MG63 (cell line): Measurements from ENCODE around the gene PCDHGA7. TPM values are rescaled to one million over a fixed set of nuclear protein-coding genes. Genes with fewer than 3 reads are reported as not detected.
"Not testable (repeated sequence)": the region's sequence is repeated elsewhere in the genome, so short reads cannot be mapped to it uniquely, and the experiment has no call there.

ENCODE experiments used
- DNase-seq: peaks from one replicate; pipeline ENCODE4 v3.0.0-alpha.2; 2020
- H3K27me3 ChIP-seq: fragments of 250-450 bp; sonication (Bioruptor Pico); 2 replicates; pipeline ENCODE4 v1.5.1; 2020; ENCODE audit warnings: mild to moderate bottlenecking, moderate library complexity
- H3K36me3 ChIP-seq: fragments of 250-450 bp; sonication (Bioruptor Pico); 2 replicates; pipeline ENCODE4 v1.5.1; 2020; ENCODE audit warnings: mild to moderate bottlenecking, moderate library complexity
- H3K4me3 ChIP-seq: fragments of 250-450 bp; sonication (Bioruptor Pico); 2 replicates; pipeline ENCODE4 v1.5.1; 2020; ENCODE audit warnings: mild to moderate bottlenecking, moderate library complexity
- H3K9me3 ChIP-seq: fragments of 250-450 bp; sonication (Bioruptor Pico); 2 replicates; pipeline ENCODE4 v1.5.1; 2020; ENCODE audit warnings: mild to moderate bottlenecking, moderate library complexity
- total RNA-seq: library from RNA; depleted of rRNA; stranded (reverse); fragments of >200 nt; shearing (Covaris generic); gene quantifications from 2 replicates; pipeline ENCODE4 v1.2.3, GENCODE V29; 2014; ENCODE audit warnings: low replicate concordance

Gene PCDHGA7
- total RNA-seq, 1 experiment from 2014 or later: 0.07 TPM

DNA sequence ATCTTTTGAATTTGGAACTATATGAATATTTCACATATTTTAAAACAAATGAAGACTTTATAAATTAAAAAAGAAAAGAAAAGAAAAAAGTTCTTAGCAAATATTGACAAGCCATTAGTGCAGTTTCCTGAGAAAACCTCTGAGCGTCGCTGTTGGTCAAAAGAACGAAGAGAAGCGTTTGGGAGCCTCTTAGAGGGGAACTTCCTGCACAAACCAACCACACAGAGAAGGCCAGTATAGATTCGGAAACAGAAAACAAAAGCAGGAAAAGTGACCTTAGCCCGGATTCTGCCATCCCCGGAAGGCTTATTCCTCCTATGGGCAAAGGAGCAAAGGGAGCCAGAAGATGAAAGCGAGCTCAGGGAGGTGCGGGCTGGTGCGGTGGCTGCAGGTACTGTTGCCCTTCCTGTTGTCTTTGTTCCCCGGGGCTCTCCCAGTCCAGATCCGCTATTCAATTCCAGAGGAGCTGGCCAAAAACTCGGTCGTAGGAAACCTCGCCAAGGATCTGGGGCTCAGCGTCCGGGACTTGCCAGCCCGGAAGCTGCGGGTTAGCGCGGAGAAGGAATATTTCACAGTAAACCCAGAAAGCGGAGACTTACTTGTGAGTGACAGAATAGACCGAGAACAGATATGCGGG is 22.6 kb upstream of the PCDHGA7 start, which contains the start of gene PCDHGB2:
Gene PCDHGB2 (plus strand): TSS at position 205 of the 637 bp plus-strand sequence. CDS start 142 bp downstream, at position 347.
- DNase-seq: peak; percentile 49
- H3K9me3 ChIP-seq: peaks cover 16% of the 10 kb centered on the region

DNA sequence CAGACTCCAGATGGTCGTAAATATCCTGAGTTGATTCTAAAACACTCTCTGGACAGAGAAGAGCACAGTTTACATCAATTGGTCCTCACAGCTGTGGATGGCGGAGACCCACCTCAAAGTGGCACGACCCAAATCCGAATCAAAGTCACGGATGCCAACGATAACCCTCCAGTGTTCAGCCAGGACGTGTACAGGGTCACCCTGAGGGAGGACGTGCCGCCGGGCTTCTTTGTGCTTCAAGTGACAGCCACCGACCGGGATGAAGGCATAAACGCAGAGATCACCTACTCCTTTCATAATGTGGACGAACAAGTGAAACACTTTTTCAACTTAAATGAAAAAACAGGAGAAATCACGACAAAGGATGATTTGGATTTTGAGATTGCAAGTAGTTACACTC is 21.9 kb upstream of the PCDHGA7 start:
- DNase-seq: no peak
- peaks cover 22% of the 10 kb centered on the region for H3K9me3 ChIP-seq
- no peaks in the 10 kb centered on the region for H3K27me3 ChIP-seq
- H3K36me3 ChIP-seq: no peaks in the 10 kb centered on the region
- no peak overlapping the region for H3K4me3 ChIP-seq

More for the DNA sequence above, 22.6 kb upstream of the PCDHGA7 start, which contains the start of gene PCDHGB2:
- Histone ChIP-seq H3K27me3 (no peaks in the 10 kb centered on the region), H3K4me3 (peak within 1 kb of the TSS; percentile 42), H3K36me3 (no peaks in the 10 kb centered on the region)

- no peaks in the 10 kb centered on the region; the same call in 1 of the 2 replicates for H3K36me3 ChIP-seq
- no peaks in the 10 kb centered on the region for H3K27me3 ChIP-seq
- peaks cover 31% of the 10 kb centered on the region for H3K9me3 ChIP-seq
- no peak overlapping the region for H3K4me3 ChIP-seq
- no peak for DNase-seq
These were observed 19.8 kb upstream of the PCDHGA7 start for GRCh38 chr5:141362719-141363118.

GRCh38 chr5:141363952-141364660 is 18.4 kb upstream of the PCDHGA7 start, which contains the start of gene PCDHGA5:
Gene PCDHGA5 (plus strand): TSS chr5:141364162. CDS start chr5:141364331, 169 bp downstream.
- DNase-seq: no peak
- peaks cover 35% of the 10 kb centered on the region for H3K9me3 ChIP-seq
- no peak within 1 kb of the TSS for H3K4me3 ChIP-seq
- no peaks in the 10 kb centered on the region; the same call in 1 of the 2 replicates for H3K36me3 ChIP-seq
- no peaks in the 10 kb centered on the region for H3K27me3 ChIP-seq

GRCh38 chr5:141366016-141366896 is 16.3 kb upstream of the PCDHGA7 start:
- Histone ChIP-seq H3K9me3 (peaks cover 41% of the 10 kb centered on the region), H3K27me3 (no peaks in the 10 kb centered on the region), H3K36me3 (no peaks in the 10 kb centered on the region; the same call in none of the 2 replicates), H3K4me3 (no peak overlapping the region)
- DNase-seq: no peak

- Histone ChIP-seq H3K9me3 (peaks cover 58% of the 10 kb centered on the region), H3K4me3 (no peak within 1 kb of the TSS), H3K27me3 (no peaks in the 10 kb centered on the region), H3K36me3 (no peaks in the 10 kb centered on the region; the same call in none of the 2 replicates)
- DNase-seq: no peak
These were observed 12.3 kb upstream of the PCDHGA7 start, which contains the start of gene PCDHGB3 for GRCh38 chr5:141369994-141370848. Gene PCDHGB3 (plus strand): TSS chr5:141370242. CDS start chr5:141370395, 153 bp downstream.

DNA sequence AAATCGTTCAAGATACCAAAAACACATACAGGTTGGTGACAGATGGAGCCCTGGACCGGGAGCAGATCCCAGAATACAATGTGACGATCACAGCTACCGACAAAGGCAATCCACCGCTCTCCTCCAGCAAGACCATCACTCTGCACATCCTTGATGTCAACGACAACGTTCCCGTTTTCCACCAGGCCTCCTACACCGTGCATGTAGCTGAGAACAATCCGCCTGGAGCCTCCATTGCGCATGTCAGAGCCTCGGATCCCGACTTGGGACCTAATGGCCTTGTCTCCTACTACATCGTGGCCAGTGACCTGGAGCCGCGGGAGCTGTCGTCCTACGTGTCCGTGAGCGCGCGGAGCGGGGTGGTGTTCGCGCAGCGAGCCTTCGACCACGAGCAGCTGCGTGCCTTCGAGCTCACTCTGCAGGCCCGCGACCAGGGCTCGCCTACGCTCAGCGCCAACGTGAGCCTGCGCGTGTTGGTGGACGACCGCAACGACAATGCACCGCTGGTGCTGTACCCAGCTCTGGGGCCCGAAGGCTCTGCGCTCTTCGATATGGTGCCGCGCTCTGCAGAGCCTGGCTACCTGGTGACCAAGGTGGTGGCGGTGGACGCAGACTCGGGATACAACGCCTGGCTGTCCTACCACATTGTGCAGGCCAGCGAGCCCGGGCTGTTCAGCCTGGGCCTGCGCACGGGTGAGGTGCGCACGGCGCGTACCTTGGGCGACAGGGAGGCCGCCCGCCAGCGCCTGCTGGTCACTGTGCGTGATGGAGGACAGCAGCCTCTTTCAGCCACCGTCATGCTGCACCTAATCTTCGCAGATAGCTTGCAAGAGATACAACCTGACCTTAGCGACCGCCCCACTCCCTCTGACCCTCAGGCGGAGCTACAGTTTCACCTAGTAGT is 10.7 kb upstream of the PCDHGA7 start:
- no peak for DNase-seq
- H3K9me3 ChIP-seq: peaks cover 47% of the 10 kb centered on the region
- no peaks in the 10 kb centered on the region; the same call in 1 of the 2 replicates for H3K36me3 ChIP-seq
- H3K4me3 ChIP-seq: no peak overlapping the region
- no peaks in the 10 kb centered on the region for H3K27me3 ChIP-seq

GRCh38 chr5:141373673-141374317 is 8.7 kb upstream of the PCDHGA7 start, which contains the start of gene PCDHGA6:
Gene PCDHGA6 (plus strand): TSS chr5:141373891. CDS start chr5:141374084, 193 bp downstream.
- no peak for DNase-seq
- no peaks in the 10 kb centered on the region; the same call in 1 of the 2 replicates for H3K36me3 ChIP-seq
- no peaks in the 10 kb centered on the region for H3K27me3 ChIP-seq
- H3K9me3 ChIP-seq: peaks cover 46% of the 10 kb centered on the region
- no peak within 1 kb of the TSS for H3K4me3 ChIP-seq

DNA sequence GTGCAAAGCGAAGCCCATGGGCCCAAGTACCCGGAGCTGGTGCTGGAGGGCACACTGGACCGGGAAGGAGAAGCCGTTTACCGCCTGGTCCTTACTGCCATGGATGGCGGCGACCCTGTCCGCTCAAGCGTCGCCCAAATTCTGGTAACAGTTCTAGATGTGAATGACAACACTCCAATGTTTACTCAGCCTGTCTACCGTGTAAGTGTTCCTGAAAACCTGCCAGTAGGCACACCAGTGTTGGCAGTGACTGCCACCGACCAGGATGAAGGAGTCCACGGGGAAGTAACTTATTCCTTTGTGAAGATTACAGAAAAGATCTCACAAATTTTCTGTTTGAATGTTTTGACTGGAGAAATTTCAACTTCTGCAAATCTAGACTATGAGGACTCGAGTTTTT is 7.9 kb upstream of the PCDHGA7 start:
- Histone ChIP-seq H3K36me3 (no peaks in the 10 kb centered on the region; the same call in 1 of the 2 replicates), H3K27me3 (no peaks in the 10 kb centered on the region), H3K4me3 (no peak overlapping the region), H3K9me3 (peaks cover 42% of the 10 kb centered on the region)
- no peak for DNase-seq

DNA sequence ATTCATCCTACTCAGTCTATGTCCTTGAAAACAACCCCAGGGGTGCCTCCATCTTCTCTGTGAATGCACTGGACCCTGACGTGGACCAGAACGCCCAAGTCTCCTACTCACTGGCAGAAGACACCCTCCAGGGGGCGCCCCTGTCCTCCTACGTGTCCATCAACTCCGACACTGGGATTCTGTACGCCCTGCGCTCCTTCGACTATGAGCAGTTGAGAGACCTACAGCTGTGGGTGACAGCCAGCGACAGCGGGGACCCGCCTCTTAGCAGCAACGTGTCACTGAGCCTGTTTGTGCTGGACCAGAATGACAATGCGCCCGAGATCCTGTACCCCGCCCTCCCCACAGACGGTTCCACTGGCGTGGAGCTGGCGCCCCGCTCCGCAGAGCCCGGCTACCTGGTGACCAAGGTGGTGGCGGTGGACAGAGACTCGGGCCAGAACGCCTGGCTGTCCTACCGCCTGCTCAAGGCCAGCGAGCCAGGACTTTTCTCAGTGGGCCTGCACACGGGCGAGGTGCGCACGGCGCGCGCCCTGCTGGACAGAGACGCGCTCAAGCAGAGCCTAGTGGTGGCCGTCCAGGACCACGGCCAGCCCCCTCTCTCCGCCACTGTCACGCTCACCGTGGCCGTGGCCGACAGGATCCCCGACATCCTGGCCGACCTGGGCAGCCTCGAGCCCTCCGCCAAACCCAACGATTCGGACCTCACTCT is 6.9 kb upstream of the PCDHGA7 start:
- H3K9me3 ChIP-seq: peaks cover 41% of the 10 kb centered on the region
- DNase-seq: not testable (repeated sequence)

DNA sequence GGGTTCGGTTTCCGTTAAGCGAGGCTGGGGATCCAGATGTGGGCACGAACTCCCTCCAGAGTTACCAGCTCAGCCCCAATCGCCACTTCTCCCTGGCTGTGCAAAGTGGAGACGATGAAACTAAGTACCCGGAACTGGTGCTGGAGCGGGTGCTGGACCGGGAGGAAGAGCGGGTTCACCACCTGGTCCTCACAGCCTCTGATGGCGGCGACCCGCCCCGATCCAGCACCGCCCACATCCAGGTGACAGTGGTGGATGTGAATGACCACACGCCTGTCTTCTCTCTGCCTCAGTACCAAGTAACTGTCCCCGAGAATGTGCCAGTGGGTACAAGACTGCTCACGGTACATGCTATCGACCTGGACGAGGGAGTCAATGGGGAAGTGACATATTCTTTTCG is 803 bp downstream of the PCDHGA7 start:
- Histone ChIP-seq H3K4me3 (no peak overlapping the region), H3K27me3 (no peaks in the 10 kb centered on the region), H3K9me3 (peaks cover 9% of the 10 kb centered on the region), H3K36me3 (no peaks in the 10 kb centered on the region)
- no peak for DNase-seq

More for the DNA sequence above, 6.9 kb upstream of the PCDHGA7 start:
- H3K27me3 ChIP-seq, H3K36me3 ChIP-seq, H3K4me3 ChIP-seq: not testable (repeated sequence)

- no peaks in the 10 kb centered on the region for H3K27me3 ChIP-seq
- no peak overlapping the region for H3K4me3 ChIP-seq
- DNase-seq: no peak
- H3K9me3 ChIP-seq: peaks cover 11% of the 10 kb centered on the region
- no peaks in the 10 kb centered on the region for H3K36me3 ChIP-seq
These were observed 2.1 kb downstream of the PCDHGA7 start for GRCh38 chr5:141384471-141385267.
